CD8-positive, alpha-beta memory T cell (primary cell): ENCODE data around the gene GRAMD2A. TPM values are rescaled to one million over a fixed set of nuclear protein-coding genes. Genes with fewer than 3 reads are reported as not detected.
A peak's percentile ranks its signal among the peaks of the same experiment; 100 is the strongest.

Source experiments
- CTCF ChIA-PET: fragments of 350-600 bp; sonication (Branson Sonifier 250); formaldehyde crosslinking; loops from one replicate; lab custom pipeline; 2021; ENCODE audit warnings: antibody characterized with exemption; lab: Charles Lee
- POLR2A ChIA-PET: fragments of 350-600 bp; sonication (Branson Sonifier 250); formaldehyde crosslinking; loops from one replicate; lab custom pipeline; 2021; ENCODE audit warnings: antibody characterized with exemption; lab: Charles Lee
- DNase-seq, 5 donors: peaks; one replicate each; pipeline versions ENCODE4 v3.0.0 to v3.0.0-alpha.2; 2020 to 2022; ENCODE audit warnings: mixed read lengths in 1 of 5
- H3K27ac ChIP-seq: one replicate; pipeline ENCODE4 v1.7.0; 2013; ENCODE audit warnings: low read depth, mild to moderate bottlenecking, low read length, moderate library complexity
- H3K27me3 ChIP-seq: 2 replicates; pipeline ENCODE4 v1.7.0; 2013; ENCODE audit warnings: low read length, mild to moderate bottlenecking; ENCODE audit not compliant: insufficient read depth, poor library complexity, severe bottlenecking
- H3K36me3 ChIP-seq: 2 replicates; pipeline ENCODE4 v1.7.0; 2013; ENCODE audit warnings: mild to moderate bottlenecking, low read length, moderate library complexity; ENCODE audit not compliant: insufficient read depth
- H3K4me1 ChIP-seq: 2 replicates; pipeline ENCODE4 v1.7.0; 2013; ENCODE audit warnings: mild to moderate bottlenecking, low read length, moderate library complexity; ENCODE audit not compliant: insufficient read depth
- H3K4me3 ChIP-seq: 2 replicates; pipeline ENCODE4 v1.7.0; 2013; ENCODE audit warnings: mild to moderate bottlenecking, low read length
- H3K9me3 ChIP-seq: 2 replicates; pipeline ENCODE4 v1.7.0; 2013; ENCODE audit warnings: mild to moderate bottlenecking, low read length
- H3K27ac Mint-ChIP-seq, 8 donors: one replicate each; pipeline ENCODE4 v1.8.0; 2020 to 2021; ENCODE audit warnings: mixed read lengths in 8 of 8, mild to moderate bottlenecking in 6 of 8, inconsistent platforms in 3 of 8, moderate library complexity in 3 of 8
- H3K27me3 Mint-ChIP-seq, 2 donors: one replicate each; pipeline ENCODE4 v1.8.0; 2020 to 2021; ENCODE audit warnings: mixed read lengths in 2 of 2, mild to moderate bottlenecking in 1 of 2, moderate library complexity in 1 of 2
- H3K36me3 Mint-ChIP-seq, 3 donors: one replicate each; pipeline ENCODE4 v1.8.0; 2020 to 2021; ENCODE audit warnings: mixed read lengths in 3 of 3, inconsistent platforms in 1 of 3, mild to moderate bottlenecking in 1 of 3
- H3K4me1 Mint-ChIP-seq, 3 donors: one replicate each; pipeline ENCODE4 v1.8.0; 2020 to 2021; ENCODE audit warnings: mixed read lengths in 3 of 3, inconsistent platforms in 1 of 3, mild to moderate bottlenecking in 1 of 3
- H3K4me3 Mint-ChIP-seq, 7 donors: one replicate each; pipeline ENCODE4 v1.8.0; 2020 to 2021; ENCODE audit warnings: mixed read lengths in 7 of 7, mild to moderate bottlenecking in 6 of 7, moderate library complexity in 4 of 7, inconsistent platforms in 2 of 7
- H3K9me3 Mint-ChIP-seq, 5 donors: one replicate each; pipeline ENCODE4 v1.8.0; 2020 to 2022; ENCODE audit warnings: mixed read lengths in 5 of 5, mild to moderate bottlenecking in 3 of 5, moderate library complexity in 2 of 5, inconsistent platforms in 1 of 5
- polyA plus RNA-seq: library from polyadenylated mRNA; unstranded; fragments of 300-500 nt; fragmentation: Illumina TruSeq; gene quantifications from one replicate; pipeline ENCODE4 v1.2.3, GENCODE V29; 2021
- total RNA-seq, 2 experiments: library from RNA; stranded (reverse); gene quantifications; one replicate each; pipeline ENCODE4 v1.2.3, GENCODE V29; 2021

Gene GRAMD2A
- total and polyA plus RNA-seq, 3 experiments from 2014 or later: not detected

DNA sequence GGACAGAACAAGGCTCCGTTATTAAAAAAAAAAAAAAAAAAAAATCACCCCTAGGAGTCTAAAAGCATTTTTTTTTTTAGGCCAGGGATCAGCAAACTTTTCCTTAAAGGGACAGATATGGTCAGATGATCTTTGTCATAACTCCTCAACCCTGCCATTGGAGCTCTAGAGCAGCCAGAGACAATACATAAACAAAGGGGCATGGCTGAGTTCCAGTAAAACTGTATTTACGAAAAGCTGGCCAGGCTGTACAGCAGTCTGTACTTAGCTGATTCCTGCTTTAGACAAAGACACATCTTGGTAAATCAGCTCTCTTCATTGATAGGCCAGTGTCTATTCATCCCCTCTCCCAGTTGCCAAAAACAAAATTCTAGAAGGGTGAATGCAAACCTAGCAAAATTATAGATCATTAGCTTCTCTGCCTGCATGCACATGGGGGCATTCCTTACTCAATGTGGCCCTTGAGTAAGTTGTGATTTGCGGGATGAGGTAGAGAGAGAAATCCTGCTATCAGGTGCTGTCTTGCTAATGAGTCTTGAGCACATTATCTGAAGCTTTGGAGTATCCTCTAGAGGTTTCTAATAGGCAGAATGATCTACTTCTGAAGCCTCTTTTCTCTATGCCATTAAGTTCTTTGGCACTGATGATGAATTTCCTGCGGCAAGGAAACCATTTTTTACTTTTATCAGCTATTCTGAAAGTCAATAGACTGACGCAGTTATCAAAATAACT, 44.2 kb downstream of the GRAMD2A start:
- no peaks in the 10 kb centered on the region for H3K27me3 ChIP-seq
- no peaks in the 10 kb centered on the region for H3K4me1 ChIP-seq
- H3K36me3 ChIP-seq: no peaks in the 10 kb centered on the region
- Mint-ChIP-seq H3K4me3 (no peak overlapping the region), H3K27me3 (peaks cover 2 to 4% of the 10 kb centered on the region in 2 donors), H3K4me1 (peaks cover 2 to 5% (median 5%) of the 10 kb centered on the region in 3 donors), H3K9me3 (no peaks in the 10 kb centered on the region), H3K36me3 (peaks cover 0 to 2% (median 0%) of the 10 kb centered on the region in 3 donors), H3K27ac (no peak overlapping the region)
- no peak overlapping the region for H3K27ac ChIP-seq
- no peak for DNase-seq
- no peak overlapping the region for H3K4me3 ChIP-seq
- ChIA-PET CTCF (interaction anchor here (0.7 to 2.5 kb wide), 6 partner anchors 9 to 505 kb away, joined by 3 to 11 read pairs (median 4); no protein-coding TSS in a partner anchor), POLR2A (no interaction called here)
- no peaks in the 10 kb centered on the region for H3K9me3 ChIP-seq

DNA sequence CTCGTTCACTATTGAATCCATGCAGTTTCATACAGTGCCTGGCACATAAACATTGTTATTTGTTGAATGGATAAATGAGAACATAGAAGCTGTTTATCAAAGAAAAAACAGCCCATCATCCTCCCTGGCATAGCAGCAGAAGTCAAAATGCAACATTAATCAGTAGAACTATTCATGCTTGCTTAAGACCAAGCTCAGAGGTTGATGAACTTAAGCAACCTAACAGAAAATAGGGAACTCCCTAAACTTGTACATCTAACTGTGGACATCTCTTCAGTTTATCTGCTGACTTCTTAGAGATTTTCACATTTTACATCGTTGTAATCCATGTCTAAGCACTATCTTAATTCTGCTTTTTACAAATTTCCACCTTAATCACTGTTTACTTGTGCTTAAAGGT, 50.2 kb downstream of the GRAMD2A start:
- H3K36me3 ChIP-seq: no peaks in the 10 kb centered on the region
- H3K4me3 ChIP-seq: no peak overlapping the region
- no peaks in the 10 kb centered on the region for H3K27me3 ChIP-seq
- no peaks in the 10 kb centered on the region for H3K9me3 ChIP-seq
- ChIA-PET POLR2A (no interaction called here), CTCF (interaction anchor here (1.2 to 2.2 kb wide), 2 partner anchors 9 kb away, joined by 5 to 10 read pairs; no protein-coding TSS in a partner anchor)
- Mint-ChIP-seq H3K36me3 (peaks cover 0 to 2% (median 0%) of the 10 kb centered on the region in 3 donors), H3K9me3 (no peaks in the 10 kb centered on the region), H3K27me3 (peaks cover 0 to 4% of the 10 kb centered on the region in 2 donors), H3K4me1 (no peaks in the 10 kb centered on the region), H3K4me3 (no peak overlapping the region), H3K27ac (no peak overlapping the region)
- DNase-seq: no peak
- no peaks in the 10 kb centered on the region for H3K4me1 ChIP-seq
- no peak overlapping the region for H3K27ac ChIP-seq

DNA sequence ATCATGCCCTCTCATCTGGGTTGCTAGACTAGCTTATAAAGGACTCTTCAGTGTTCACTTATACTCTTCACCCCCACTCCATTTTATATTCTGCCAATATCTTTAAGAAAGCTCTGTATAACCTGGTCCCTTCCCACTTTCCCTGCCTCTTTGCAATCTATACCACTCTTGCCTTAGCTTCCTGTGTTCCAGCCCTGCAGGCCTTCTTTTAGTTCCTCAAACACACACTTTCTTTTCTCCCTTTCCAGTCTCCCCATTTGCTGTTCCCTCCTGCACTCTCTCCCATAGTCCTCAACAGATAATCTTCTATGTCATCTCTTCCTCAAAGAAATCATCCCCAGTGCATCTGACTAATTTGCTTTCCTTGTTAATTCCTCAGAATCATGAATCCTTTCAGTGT, 50.7 kb downstream of the GRAMD2A start:
- DNase-seq: no peak
- Mint-ChIP-seq H3K27me3 (peaks cover 0 to 4% of the 10 kb centered on the region in 2 donors), H3K27ac (no peak overlapping the region), H3K4me1 (no peaks in the 10 kb centered on the region), H3K4me3 (no peak overlapping the region), H3K36me3 (peaks cover 0 to 2% (median 0%) of the 10 kb centered on the region in 3 donors), H3K9me3 (no peaks in the 10 kb centered on the region)
- H3K4me3 ChIP-seq: no peak overlapping the region
- ChIA-PET POLR2A (no interaction called here), CTCF (interaction anchor here (1.2 to 2.2 kb wide), 2 partner anchors 9 kb away, joined by 5 to 10 read pairs; no protein-coding TSS in a partner anchor)
- H3K27me3 ChIP-seq: no peaks in the 10 kb centered on the region
- no peaks in the 10 kb centered on the region for H3K9me3 ChIP-seq
- no peak overlapping the region for H3K27ac ChIP-seq
- H3K36me3 ChIP-seq: no peaks in the 10 kb centered on the region
- no peaks in the 10 kb centered on the region for H3K4me1 ChIP-seq

DNA sequence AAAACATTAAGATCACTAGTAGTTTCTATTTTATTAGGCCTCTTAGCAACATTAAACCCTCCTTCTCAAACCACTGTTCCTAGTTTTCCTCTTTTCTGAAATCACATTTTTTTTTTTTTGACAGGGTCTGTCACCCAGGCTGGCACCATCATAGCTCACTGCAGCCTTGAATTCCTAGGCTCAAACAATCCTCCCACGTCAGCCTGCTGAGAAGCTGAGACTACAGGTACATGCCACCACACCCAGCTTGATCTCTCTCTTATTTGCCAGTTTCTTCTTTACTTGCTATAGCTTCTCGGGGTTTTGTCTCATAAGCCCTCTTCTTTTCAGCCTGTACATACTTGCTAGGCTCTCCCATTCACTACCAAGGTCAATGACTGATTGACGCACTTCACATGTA, 51.4 kb downstream of the GRAMD2A start:
- Mint-ChIP-seq H3K36me3 (peaks cover 0 to 2% (median 0%) of the 10 kb centered on the region in 3 donors), H3K4me3 (peak overlapping the region in 1 of 7 donors; percentile 29), H3K9me3 (no peaks in the 10 kb centered on the region), H3K4me1 (peaks cover 0 to 3% (median 0%) of the 10 kb centered on the region in 3 donors), H3K27me3 (peaks cover 0 to 4% of the 10 kb centered on the region in 2 donors), H3K27ac (no peak overlapping the region)
- Histone ChIP-seq H3K27ac (no peak overlapping the region), H3K27me3 (no peaks in the 10 kb centered on the region), H3K4me1 (no peaks in the 10 kb centered on the region), H3K36me3 (no peaks in the 10 kb centered on the region), H3K9me3 (no peaks in the 10 kb centered on the region), H3K4me3 (no peak overlapping the region)
- POLR2A ChIA-PET: no interaction called here
- no peak for DNase-seq
- CTCF ChIA-PET: interaction anchor here (1.2 to 2.2 kb wide), 2 partner anchors 8 to 10 kb away, joined by 5 to 10 read pairs; no protein-coding TSS in a partner anchor

DNA sequence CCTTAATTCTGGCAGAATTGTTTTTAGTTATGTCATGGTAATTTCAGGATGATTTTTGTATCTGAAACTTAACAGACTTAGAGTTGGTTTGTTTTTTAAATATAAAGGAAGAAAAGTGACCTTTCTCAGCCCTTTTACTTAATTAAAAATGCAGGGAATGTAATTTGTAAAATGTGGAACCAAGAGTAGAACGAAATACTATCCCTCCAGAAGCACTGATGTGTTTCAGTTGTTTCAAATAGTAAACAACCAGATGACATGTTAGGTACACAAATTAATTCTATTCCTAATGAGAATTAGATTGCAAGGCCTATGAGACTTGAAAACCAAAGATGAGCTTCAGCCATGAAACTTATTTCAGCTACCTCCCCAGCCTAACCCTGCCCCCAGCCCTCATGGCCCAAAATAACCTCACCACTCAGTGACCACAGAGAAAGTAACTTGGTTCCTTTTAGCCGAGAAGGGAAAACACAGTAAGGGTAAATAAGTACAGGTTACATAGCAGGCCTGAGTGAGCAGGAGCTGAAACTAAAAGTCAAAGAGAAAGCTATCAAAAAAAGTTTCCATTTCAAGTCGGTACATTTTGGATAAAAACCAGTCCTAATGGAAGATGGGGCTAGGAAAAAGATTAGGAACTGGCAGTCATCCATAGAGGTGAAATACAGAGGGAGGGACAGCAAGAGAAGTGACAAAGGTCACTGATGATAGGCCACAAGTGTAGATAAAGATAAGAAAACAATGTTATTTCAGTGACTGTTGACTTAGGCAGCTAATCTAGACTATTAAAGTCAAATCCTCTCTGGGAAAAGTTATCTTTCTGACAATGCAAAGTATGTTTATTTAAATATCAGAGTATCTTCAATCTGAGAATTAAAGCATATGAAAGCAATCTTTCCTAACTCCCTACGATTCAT, 56.2 kb downstream of the GRAMD2A start:
- Histone ChIP-seq H3K27me3 (no peaks in the 10 kb centered on the region), H3K4me1 (no peaks in the 10 kb centered on the region), H3K36me3 (no peaks in the 10 kb centered on the region), H3K4me3 (no peak overlapping the region), H3K27ac (no peak overlapping the region), H3K9me3 (no peaks in the 10 kb centered on the region)
- H3K36me3 Mint-ChIP-seq: no peaks in the 10 kb centered on the region
- no peak for DNase-seq
- H3K27me3 Mint-ChIP-seq: no peaks in the 10 kb centered on the region
- peaks cover 0 to 3% (median 0%) of the 10 kb centered on the region in 3 donors for H3K4me1 Mint-ChIP-seq
- POLR2A ChIA-PET: no interaction called here
- no peaks in the 10 kb centered on the region for H3K9me3 Mint-ChIP-seq
- H3K27ac Mint-ChIP-seq: peak overlapping the region in 1 of 8 donors; percentile 38
- no peak overlapping the region for H3K4me3 Mint-ChIP-seq
- CTCF ChIA-PET: interaction anchor here (1.1 kb wide), 1 partner anchor 11 kb away, joined by 3 read pairs; no protein-coding TSS in a partner anchor

DNA sequence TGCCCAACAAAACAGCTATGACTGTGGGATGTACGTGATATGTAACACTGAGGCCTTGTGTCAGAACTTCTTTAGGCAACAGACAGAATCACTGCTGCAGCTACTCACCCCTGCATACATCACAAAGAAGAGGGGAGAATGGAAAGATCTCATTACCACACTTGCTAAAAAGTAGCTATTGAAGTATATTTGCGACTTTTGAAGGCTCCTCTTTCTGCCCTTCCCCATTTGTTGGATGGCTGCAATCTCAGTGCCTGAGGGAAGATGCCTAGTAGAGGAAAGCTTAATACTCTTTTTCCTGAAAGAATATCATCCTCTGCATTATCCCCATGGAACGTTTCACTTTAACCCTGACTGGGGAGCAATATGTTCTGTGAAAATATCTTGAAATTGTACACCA, 57.5 kb downstream of the GRAMD2A start:
- Mint-ChIP-seq H3K27me3 (no peaks in the 10 kb centered on the region), H3K4me3 (no peak overlapping the region), H3K9me3 (no peaks in the 10 kb centered on the region), H3K27ac (no peak overlapping the region), H3K4me1 (peaks cover 0 to 3% (median 0%) of the 10 kb centered on the region in 3 donors), H3K36me3 (no peaks in the 10 kb centered on the region)
- no peak overlapping the region for H3K27ac ChIP-seq
- DNase-seq: no peak
- ChIA-PET CTCF (interaction anchor here (1.0 kb wide), 1 partner anchor 16 kb away, joined by 3 read pairs; no protein-coding TSS in a partner anchor), POLR2A (no interaction called here)
- no peaks in the 10 kb centered on the region for H3K36me3 ChIP-seq
- no peaks in the 10 kb centered on the region for H3K27me3 ChIP-seq
- H3K4me1 ChIP-seq: no peaks in the 10 kb centered on the region
- H3K9me3 ChIP-seq: no peaks in the 10 kb centered on the region
- no peak overlapping the region for H3K4me3 ChIP-seq

DNA sequence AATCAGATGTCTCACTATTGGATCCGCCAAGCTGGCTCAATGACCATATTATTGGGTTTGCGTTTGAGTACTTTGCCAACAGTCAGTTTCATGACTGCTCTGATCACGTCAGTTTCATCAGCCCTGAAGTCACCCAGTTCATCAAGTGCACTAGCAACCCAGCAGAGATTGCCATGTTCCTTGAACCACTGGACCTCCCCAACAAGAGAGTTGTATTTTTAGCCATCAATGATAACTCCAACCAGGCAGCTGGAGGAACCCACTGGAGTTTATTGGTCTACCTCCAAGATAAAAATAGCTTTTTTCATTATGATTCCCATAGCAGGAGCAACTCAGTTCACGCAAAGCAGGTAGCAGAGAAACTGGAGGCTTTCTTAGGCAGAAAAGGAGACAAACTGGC, 57.9 kb downstream of the GRAMD2A start:
- CTCF ChIA-PET: interaction anchor here (1.0 kb wide), 1 partner anchor 16 kb away, joined by 3 read pairs; no protein-coding TSS in a partner anchor
- no peak overlapping the region for H3K27ac ChIP-seq
- no peaks in the 10 kb centered on the region for H3K9me3 Mint-ChIP-seq
- H3K4me3 ChIP-seq: no peak overlapping the region
- H3K27me3 ChIP-seq: no peaks in the 10 kb centered on the region
- H3K4me1 Mint-ChIP-seq: peaks cover 0 to 3% (median 0%) of the 10 kb centered on the region in 3 donors
- H3K4me1 ChIP-seq: no peaks in the 10 kb centered on the region
- H3K9me3 ChIP-seq: no peaks in the 10 kb centered on the region
- H3K4me3 Mint-ChIP-seq: no peak overlapping the region
- no peak for DNase-seq
- H3K27ac Mint-ChIP-seq: no peak overlapping the region
- no peaks in the 10 kb centered on the region for H3K36me3 Mint-ChIP-seq
- H3K36me3 ChIP-seq: no peaks in the 10 kb centered on the region
- H3K27me3 Mint-ChIP-seq: no peaks in the 10 kb centered on the region
- POLR2A ChIA-PET: no interaction called here
